Skeletal muscle satellite cell (primary cell): ENCODE measurements around the gene METTL25.

Experiments
- H3K27me3 ChIP-seq: 2 replicates; pipeline ENCODE4 v1.7.0; 2013; ENCODE audit warnings: low read length; ENCODE audit not compliant: control insufficient read depth, insufficient read depth
- H3K36me3 ChIP-seq: 2 replicates; pipeline ENCODE4 v1.7.0; 2013; ENCODE audit warnings: mild to moderate bottlenecking, control low read depth, low read length; ENCODE audit not compliant: insufficient read depth
- H3K4me1 ChIP-seq: 2 replicates; pipeline ENCODE4 v1.7.0; 2013; ENCODE audit warnings: low read length; ENCODE audit not compliant: control insufficient read depth, insufficient read depth
- H3K4me2 ChIP-seq: 2 replicates; pipeline ENCODE4 v1.7.0; 2013; ENCODE audit warnings: mild to moderate bottlenecking, low read length
- H3K4me3 ChIP-seq: 2 replicates; pipeline ENCODE4 v1.7.0; 2013; ENCODE audit warnings: low read length
- H3K9ac ChIP-seq: 2 replicates; pipeline ENCODE4 v1.7.0; 2013; ENCODE audit warnings: mild to moderate bottlenecking, low read depth, low read length, moderate library complexity
- H3K9me3 ChIP-seq: replicated peaks from 2 replicates; pipeline ENCODE4 v1.7.0; 2013; ENCODE audit warnings: mild to moderate bottlenecking, control low read depth, low read length

The METTL25 gene

DNA sequence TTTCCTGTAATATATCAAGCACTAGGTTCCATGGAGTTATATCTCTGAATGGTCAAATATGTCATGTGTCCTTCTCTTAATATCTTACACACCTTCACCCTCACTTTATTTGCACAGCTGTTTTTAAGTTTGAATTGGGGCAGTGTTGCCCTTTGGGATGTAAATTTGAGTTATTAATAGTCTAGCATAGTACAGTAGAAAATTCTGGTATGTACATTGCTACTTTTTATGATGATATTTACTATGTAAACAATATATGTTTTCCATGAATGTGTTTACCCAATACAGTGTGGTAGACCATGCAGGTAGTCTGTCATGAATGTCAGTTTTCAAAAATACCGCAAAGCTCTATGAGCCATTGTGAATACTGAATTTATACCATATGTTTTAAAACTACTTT is 50.5 kb downstream of the METTL25 start:
- no peak overlapping the region for H3K9ac ChIP-seq
- no peak overlapping the region for H3K4me3 ChIP-seq
- H3K36me3 ChIP-seq = no peaks in the 10 kb centered on the region
- peaks cover 15% of the 10 kb centered on the region for H3K4me1 ChIP-seq
- no peak overlapping the region for H3K4me2 ChIP-seq
- H3K27me3 ChIP-seq = no peaks in the 10 kb centered on the region
- no peaks in the 10 kb centered on the region for H3K9me3 ChIP-seq

- Histone ChIP-seq H3K9me3 (no peaks in the 10 kb centered on the region), H3K9ac (no peak overlapping the region), H3K4me3 (no peak overlapping the region), H3K27me3 (no peaks in the 10 kb centered on the region), H3K4me1 (peaks cover 27% of the 10 kb centered on the region), H3K36me3 (no peaks in the 10 kb centered on the region), H3K4me2 (peak overlapping the region; percentile 22)
These were observed 53.4 kb downstream of the METTL25 start for GRCh38 chr12:82411546-82412230.

- Histone ChIP-seq H3K4me3 (no peak overlapping the region), H3K9me3 (no peaks in the 10 kb centered on the region), H3K9ac (no peak overlapping the region), H3K27me3 (no peaks in the 10 kb centered on the region), H3K4me2 (no peak overlapping the region), H3K4me1 (peaks cover 27% of the 10 kb centered on the region), H3K36me3 (no peaks in the 10 kb centered on the region)
These were observed 53.9 kb downstream of the METTL25 start for GRCh38 chr12:82412246-82412645.

DNA sequence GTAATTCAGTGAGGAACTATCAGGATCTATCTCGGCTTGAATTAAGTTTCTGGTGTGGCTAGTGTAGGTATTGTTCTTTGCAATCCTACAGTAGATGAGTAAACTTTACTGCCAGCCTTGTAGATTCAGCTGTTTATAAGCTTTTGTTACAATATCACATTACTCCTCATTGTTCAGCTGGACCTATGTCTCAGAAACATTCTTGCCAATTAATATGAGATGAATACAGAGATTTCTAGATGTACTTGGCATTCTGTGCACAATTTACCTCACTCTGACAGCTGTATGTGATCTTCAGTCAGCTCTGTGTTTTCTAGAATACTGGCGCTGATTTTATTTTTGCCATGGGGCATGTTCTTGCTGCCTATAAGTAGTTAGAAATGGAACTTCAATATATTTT is 55.7 kb downstream of the METTL25 start:
- no peak overlapping the region for H3K9ac ChIP-seq
- no peak overlapping the region for H3K4me3 ChIP-seq
- H3K9me3 ChIP-seq = no peaks in the 10 kb centered on the region
- H3K36me3 ChIP-seq = no peaks in the 10 kb centered on the region
- peaks cover 27% of the 10 kb centered on the region for H3K4me1 ChIP-seq
- no peaks in the 10 kb centered on the region for H3K27me3 ChIP-seq
- no peak overlapping the region for H3K4me2 ChIP-seq

GRCh38 chr12:82414926-82415325 is 56.6 kb downstream of the METTL25 start:
- Histone ChIP-seq H3K4me1 (peaks cover 27% of the 10 kb centered on the region), H3K36me3 (no peaks in the 10 kb centered on the region), H3K4me3 (no peak overlapping the region), H3K9ac (no peak overlapping the region), H3K27me3 (no peaks in the 10 kb centered on the region), H3K9me3 (no peaks in the 10 kb centered on the region), H3K4me2 (no peak overlapping the region)

DNA sequence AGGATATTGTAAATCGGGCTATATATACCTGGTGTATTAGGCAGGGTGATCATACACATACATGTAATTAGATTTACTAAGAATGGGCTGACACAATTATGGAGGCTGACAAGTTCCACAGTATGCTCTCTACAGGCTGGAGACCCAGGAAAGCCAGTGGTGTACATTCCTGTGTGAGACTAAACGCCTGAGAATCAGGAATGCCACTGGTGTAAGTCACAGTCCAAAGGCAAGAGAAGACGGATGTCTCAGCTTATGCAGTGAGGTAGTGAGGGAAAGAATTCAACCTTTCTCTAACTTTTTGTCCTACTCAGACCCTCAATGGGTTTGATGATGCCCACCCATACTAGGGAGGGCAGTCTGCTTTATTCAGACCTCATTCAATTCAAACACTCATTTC is 57.1 kb downstream of the METTL25 start:
- Histone ChIP-seq H3K4me2 (no peak overlapping the region), H3K4me1 (peaks cover 27% of the 10 kb centered on the region), H3K4me3 (no peak overlapping the region), H3K9me3 (no peaks in the 10 kb centered on the region), H3K27me3 (no peaks in the 10 kb centered on the region), H3K9ac (no peak overlapping the region), H3K36me3 (no peaks in the 10 kb centered on the region)

DNA sequence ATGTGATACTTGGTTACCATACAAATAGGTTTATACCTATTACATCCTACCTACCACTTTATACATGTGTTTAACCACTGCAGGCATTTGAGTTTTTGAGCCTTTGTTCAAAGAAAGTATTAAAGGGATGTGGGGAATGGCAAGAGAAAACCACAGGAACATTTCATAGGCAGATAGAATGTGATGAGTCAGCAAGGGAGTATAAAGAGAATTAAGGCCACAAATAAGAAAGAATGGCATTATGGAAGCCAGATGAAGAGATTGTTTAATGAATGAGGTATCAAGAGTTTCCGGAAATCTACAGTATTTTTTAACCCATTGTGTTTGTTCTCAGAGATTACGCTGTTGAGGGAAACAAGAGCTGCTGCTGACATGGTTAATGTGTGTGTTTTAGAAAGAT is 66.9 kb downstream of the METTL25 start:
- H3K4me2 ChIP-seq = no peak overlapping the region
- no peaks in the 10 kb centered on the region for H3K36me3 ChIP-seq
- no peaks in the 10 kb centered on the region for H3K4me1 ChIP-seq
- H3K9ac ChIP-seq = no peak overlapping the region
- no peaks in the 10 kb centered on the region for H3K9me3 ChIP-seq
- no peaks in the 10 kb centered on the region for H3K27me3 ChIP-seq
- H3K4me3 ChIP-seq = no peak overlapping the region

DNA sequence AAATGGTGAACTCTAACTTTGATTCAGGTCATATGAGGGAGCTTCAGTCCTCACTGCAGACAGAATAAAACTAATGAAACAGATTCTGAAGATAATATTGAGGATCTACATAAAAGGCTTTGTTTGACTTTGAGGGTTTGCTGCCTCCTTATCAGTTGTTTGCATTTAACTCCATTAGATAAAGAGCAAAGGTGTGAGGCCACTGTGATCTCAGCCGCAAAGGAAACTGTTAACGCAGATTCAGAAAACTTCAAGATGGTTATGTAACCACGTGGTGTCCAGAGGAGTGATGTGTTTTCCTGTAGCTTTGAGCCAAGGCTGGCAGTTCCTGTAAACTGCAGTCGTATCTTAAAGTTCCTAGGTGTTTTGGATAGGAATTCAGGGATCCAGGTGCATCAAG is 67.8 kb downstream of the METTL25 start:
- no peaks in the 10 kb centered on the region for H3K9me3 ChIP-seq
- H3K4me2 ChIP-seq = no peak overlapping the region
- H3K27me3 ChIP-seq = no peaks in the 10 kb centered on the region
- H3K4me1 ChIP-seq = no peaks in the 10 kb centered on the region
- H3K36me3 ChIP-seq = no peaks in the 10 kb centered on the region
- H3K4me3 ChIP-seq = no peak overlapping the region
- no peak overlapping the region for H3K9ac ChIP-seq

GRCh38 chr12:82426586-82426985 is 68.3 kb downstream of the METTL25 start:
- H3K4me3 ChIP-seq = no peak overlapping the region
- H3K36me3 ChIP-seq = no peaks in the 10 kb centered on the region
- no peaks in the 10 kb centered on the region for H3K27me3 ChIP-seq
- H3K9ac ChIP-seq = no peak overlapping the region
- H3K4me1 ChIP-seq = no peaks in the 10 kb centered on the region
- no peaks in the 10 kb centered on the region for H3K9me3 ChIP-seq
- H3K4me2 ChIP-seq = no peak overlapping the region

- Histone ChIP-seq H3K4me2 (no peak overlapping the region), H3K4me3 (no peak overlapping the region), H3K9ac (no peak overlapping the region), H3K27me3 (no peaks in the 10 kb centered on the region), H3K9me3 (no peaks in the 10 kb centered on the region), H3K4me1 (no peaks in the 10 kb centered on the region), H3K36me3 (no peaks in the 10 kb centered on the region)
These were observed 72.3 kb downstream of the METTL25 start for GRCh38 chr12:82430541-82431145.

DNA sequence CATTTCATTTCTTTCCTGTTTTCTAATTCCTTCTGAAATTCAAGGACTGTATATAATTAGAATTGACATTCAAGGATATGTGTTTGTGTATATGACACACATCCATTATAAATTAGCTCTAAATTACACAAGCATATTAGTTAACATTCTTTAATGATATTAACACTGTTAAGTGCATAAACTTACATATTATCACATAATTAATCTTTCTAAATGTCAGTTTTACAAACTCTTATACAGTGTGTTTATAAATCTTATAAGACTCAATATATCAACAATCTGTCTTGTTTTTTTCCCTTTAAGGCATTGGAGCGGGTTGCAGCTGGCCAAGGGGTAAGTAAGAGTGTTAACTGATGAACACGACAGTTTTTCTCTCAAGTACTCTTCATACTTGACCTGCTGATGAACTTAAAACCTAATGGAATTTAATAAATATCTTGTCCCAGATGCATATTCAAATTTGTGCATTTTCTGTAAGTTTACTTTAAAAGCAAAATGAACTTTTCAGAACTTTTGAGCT is 76.1 kb downstream of the METTL25 start:
- H3K4me3 ChIP-seq = no peak overlapping the region
- no peaks in the 10 kb centered on the region for H3K27me3 ChIP-seq
- H3K9ac ChIP-seq = no peak overlapping the region
- H3K4me1 ChIP-seq = no peaks in the 10 kb centered on the region
- H3K4me2 ChIP-seq = no peak overlapping the region
- H3K36me3 ChIP-seq = no peaks in the 10 kb centered on the region
- H3K9me3 ChIP-seq = no peaks in the 10 kb centered on the region

DNA sequence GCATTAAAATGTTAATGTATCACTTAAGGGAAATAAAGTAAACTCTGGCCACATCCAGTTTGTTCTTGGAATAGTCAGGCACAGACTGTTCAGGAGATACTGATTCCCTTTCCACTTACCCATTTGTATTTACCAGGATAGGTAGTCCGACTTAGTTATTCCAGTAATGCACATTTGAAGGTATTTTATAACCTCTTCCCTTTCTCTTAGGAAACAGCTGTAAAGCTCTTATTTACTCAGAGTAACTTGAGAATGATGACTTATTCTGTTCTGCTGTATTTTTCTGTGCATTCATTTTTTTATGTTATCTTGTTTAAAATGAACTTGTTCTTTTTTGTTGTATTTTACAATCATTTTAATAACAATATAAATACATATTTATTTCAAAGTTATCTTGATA is 78.0 kb downstream of the METTL25 start:
- H3K36me3 ChIP-seq = no peaks in the 10 kb centered on the region

More for the DNA sequence above, 78.0 kb downstream of the METTL25 start:
- no peak overlapping the region for H3K4me2 ChIP-seq
- H3K4me3 ChIP-seq = no peak overlapping the region
- H3K9me3 ChIP-seq = no peaks in the 10 kb centered on the region
- H3K27me3 ChIP-seq = no peaks in the 10 kb centered on the region
- no peak overlapping the region for H3K9ac ChIP-seq
- no peaks in the 10 kb centered on the region for H3K4me1 ChIP-seq
